Activated CD8-positive, alpha-beta T cell treated with anti-CD3 and anti-CD28 coated beads for 36 hours (primary cell): ENCODE data around the gene SLAMF1. TPM values are rescaled to one million over a fixed set of nuclear protein-coding genes. Genes with fewer than 3 reads are reported as not detected.
"Not testable (repeated sequence)": the region's sequence is repeated elsewhere in the genome, so short reads cannot be mapped to it uniquely, and the experiment has no call there.

Experiments used
- ATAC-seq: fragments of 200-7000 bp; cut with Tn5 transposase; one replicate; pipeline ENCODE4 v1.10.0; 2021; ENCODE audit warnings: mild to moderate bottlenecking, moderate library complexity
- CTCF ChIA-PET: fragments of 350-600 bp; sonication (Branson Sonifier 250); formaldehyde crosslinking; loops from one replicate; lab custom pipeline; 2021; ENCODE audit warnings: antibody characterized with exemption; lab: Charles Lee
- POLR2A ChIA-PET: fragments of 350-600 bp; sonication (Branson Sonifier 250); formaldehyde crosslinking; loops from one replicate; lab custom pipeline; 2021; ENCODE audit warnings: antibody characterized with exemption; lab: Charles Lee
- DNase-seq: peaks from one replicate; pipeline ENCODE4 v3.0.0-alpha.2; 2020
- H3K27ac Mint-ChIP-seq: one replicate; pipeline ENCODE4 v1.8.0; 2021; ENCODE audit warnings: mild to moderate bottlenecking, mixed read lengths
- H3K27me3 Mint-ChIP-seq: one replicate; pipeline ENCODE4 v1.8.0; 2021; ENCODE audit warnings: mixed read lengths
- H3K36me3 Mint-ChIP-seq: one replicate; pipeline ENCODE4 v1.8.0; 2021; ENCODE audit warnings: low read depth, mixed read lengths
- H3K4me1 Mint-ChIP-seq: one replicate; pipeline ENCODE4 v1.8.0; 2021; ENCODE audit warnings: low read depth, mixed read lengths
- H3K4me3 Mint-ChIP-seq: one replicate; pipeline ENCODE4 v1.8.0; 2021; ENCODE audit warnings: mild to moderate bottlenecking, moderate library complexity, mixed read lengths
- H3K9me3 Mint-ChIP-seq: one replicate; pipeline ENCODE4 v1.8.0; 2021; ENCODE audit warnings: mixed read lengths
- CTCF ChIP-seq: fragments of 200-600 bp; IDR thresholded peaks from one replicate; pipeline ENCODE4 v1.8.0; 2022; ENCODE audit warnings: antibody characterized with exemption, mild to moderate bottlenecking
- intact Hi-C: fragments of 100-400 bp; cut with micrococcal nuclease; formaldehyde crosslinking; loops from one replicate; pipeline ENCODE4 v1.10.0; 2022
- total RNA-seq, 2 experiments: library from RNA; stranded (reverse); gene quantifications; one replicate each; pipeline ENCODE4 v1.2.3, GENCODE V29; 2021

Gene SLAMF1
- total RNA-seq, 2 experiments from 2014 or later: 65.9 to 67.8 TPM

GRCh38 chr1:160590488-160590887, 56.4 kb downstream of the SLAMF1 start:
- no peak for TF ChIP-seq CTCF
- peaks cover 14% of the 10 kb centered on the region for H3K9me3 Mint-ChIP-seq
- POLR2A ChIA-PET: interaction anchor here (1.3 kb wide), 1 partner anchor 90 kb away, joined by 3 read pairs; no protein-coding TSS in a partner anchor
- H3K36me3 Mint-ChIP-seq: peaks cover 12% of the 10 kb centered on the region
- no peak for ATAC-seq
- no peak overlapping the region for H3K4me3 Mint-ChIP-seq
- no peak overlapping the region for H3K27ac Mint-ChIP-seq
- H3K4me1 Mint-ChIP-seq: peaks cover 12% of the 10 kb centered on the region
- peak; percentile 38 for DNase-seq
- H3K27me3 Mint-ChIP-seq: no peaks in the 10 kb centered on the region
- CTCF ChIA-PET: interaction anchor here (0.7 to 1.9 kb wide), 5 partner anchors 10 to 162 kb away, joined by 3 to 5 read pairs (median 4); no protein-coding TSS in a partner anchor
- intact Hi-C loops: no loop called here

- H3K4me3 Mint-ChIP-seq: no peak overlapping the region
- intact Hi-C loops: no loop called here
- peaks cover 26% of the 10 kb centered on the region for H3K4me1 Mint-ChIP-seq
- H3K27me3 Mint-ChIP-seq: no peaks in the 10 kb centered on the region
- TF ChIP-seq CTCF: no peak
- H3K9me3 Mint-ChIP-seq: peaks cover 14% of the 10 kb centered on the region
- DNase-seq: no peak
- no peak for ATAC-seq
- CTCF ChIA-PET: interaction anchor here (1.0 to 2.0 kb wide), 3 partner anchors 8 to 18 kb away, joined by 4 to 5 read pairs (median 4); no protein-coding TSS in a partner anchor
- POLR2A ChIA-PET: interaction anchor here (0.6 kb wide), 1 partner anchor 34 kb away, joined by 3 read pairs; no protein-coding TSS in a partner anchor
- H3K36me3 Mint-ChIP-seq: peaks cover 15% of the 10 kb centered on the region
- no peak overlapping the region for H3K27ac Mint-ChIP-seq
Observed at GRCh38 chr1:160588468-160588867, 58.4 kb downstream of the SLAMF1 start.

- ATAC-seq (no peak), DNase-seq (no peak)
- Mint-ChIP-seq H3K4me3 (no peak overlapping the region), H3K4me1 (peaks cover 50% of the 10 kb centered on the region), H3K27me3 (no peaks in the 10 kb centered on the region), H3K9me3 (peaks cover 16% of the 10 kb centered on the region), H3K27ac (peak overlapping the region; percentile 70), H3K36me3 (peaks cover 25% of the 10 kb centered on the region)
- ChIA-PET POLR2A (interaction anchor here (1.3 kb wide), 1 partner anchor 10 kb away, joined by 4 read pairs; no protein-coding TSS in a partner anchor), CTCF (interaction anchor here (0.6 to 3.6 kb wide), 8 partner anchors 9 to 62 kb away, joined by 3 to 16 read pairs (median 4); partner anchors contain the start of gene SLAMF6)
- TF ChIP-seq CTCF: no peak
- intact Hi-C loops: no loop called here
Observed at GRCh38 chr1:160584784-160585183, 62.1 kb downstream of the SLAMF1 start.

GRCh38 chr1:160582976-160583375, 63.9 kb downstream of the SLAMF1 start:
- peak overlapping the region; percentile 50 for H3K27ac Mint-ChIP-seq
- ATAC-seq, intact Hi-C loops, DNase-seq, H3K4me3 Mint-ChIP-seq, H3K27me3 Mint-ChIP-seq: not testable (repeated sequence)
- peaks cover 59% of the 10 kb centered on the region for H3K4me1 Mint-ChIP-seq
- ChIA-PET POLR2A (interaction anchor here (1.8 kb wide), 1 partner anchor 60 kb away, joined by 6 read pairs; the partner anchor contains the start of gene SLAMF6), CTCF (interaction anchor here (0.8 to 3.6 kb wide), 6 partner anchors 9 to 206 kb away, joined by 3 to 16 read pairs (median 4); no protein-coding TSS in a partner anchor)
- H3K9me3 Mint-ChIP-seq: peaks cover 16% of the 10 kb centered on the region
- peaks cover 25% of the 10 kb centered on the region for H3K36me3 Mint-ChIP-seq

GRCh38 chr1:160581961-160582360, 64.9 kb downstream of the SLAMF1 start:
- POLR2A ChIA-PET: no interaction called here
- no peak for ATAC-seq
- CTCF ChIA-PET: interaction anchor here (1.2 kb wide), 1 partner anchor 11 kb away, joined by 5 read pairs; no protein-coding TSS in a partner anchor

More at GRCh38 chr1:160581961-160582360, 64.9 kb downstream of the SLAMF1 start:
- intact Hi-C loops: no loop called here
- peaks cover 16% of the 10 kb centered on the region for H3K9me3 Mint-ChIP-seq
- peaks cover 68% of the 10 kb centered on the region for H3K4me1 Mint-ChIP-seq
- H3K27ac Mint-ChIP-seq: peak overlapping the region; percentile 84
- no peak overlapping the region for H3K4me3 Mint-ChIP-seq
- no peak for DNase-seq
- no peaks in the 10 kb centered on the region for H3K27me3 Mint-ChIP-seq
- TF ChIP-seq CTCF: no peak
- H3K36me3 Mint-ChIP-seq: peaks cover 31% of the 10 kb centered on the region
